AG04449 (cell line): ENCODE measurements around the gene GOLIM4.

Experiments
- CTCF ChIA-PET: fragments of 350-600 bp; formaldehyde crosslinking; extraction: SDS; loops from one replicate; lab custom pipeline; 2021; ENCODE audit warnings: antibody characterized with exemption; lab: Yijun Ruan, JAX
- POLR2A ChIA-PET: fragments of 400-600, 350-600 bp; formaldehyde crosslinking; extraction: SDS; loops from one replicate; lab custom pipeline; 2020; ENCODE audit warnings: antibody characterized with exemption, inconsistent platforms; lab: Yijun Ruan, JAX
- DNase-seq: peaks from one replicate; pipeline ENCODE4 v3.0.0-alpha.2; 2010; ENCODE audit warnings: low read depth, low spot score
- H3K4me3 ChIP-seq: 2 replicates; pipeline ENCODE4 v1.5.1; 2011; ENCODE audit warnings: low read depth, mild to moderate bottlenecking, control low read depth, low read length
- TF ChIP-seq, protein P1 (sequence below): IDR thresholded peaks from one replicate; pipeline ENCODE4 v1.5.1; 2011; ENCODE audit warnings: mild to moderate bottlenecking, moderate library complexity, low read length, control low read depth, inconsistent platforms; ENCODE audit not compliant: insufficient read depth; ENCODE audit errors: missing control alignments

The GOLIM4 gene

DNA sequence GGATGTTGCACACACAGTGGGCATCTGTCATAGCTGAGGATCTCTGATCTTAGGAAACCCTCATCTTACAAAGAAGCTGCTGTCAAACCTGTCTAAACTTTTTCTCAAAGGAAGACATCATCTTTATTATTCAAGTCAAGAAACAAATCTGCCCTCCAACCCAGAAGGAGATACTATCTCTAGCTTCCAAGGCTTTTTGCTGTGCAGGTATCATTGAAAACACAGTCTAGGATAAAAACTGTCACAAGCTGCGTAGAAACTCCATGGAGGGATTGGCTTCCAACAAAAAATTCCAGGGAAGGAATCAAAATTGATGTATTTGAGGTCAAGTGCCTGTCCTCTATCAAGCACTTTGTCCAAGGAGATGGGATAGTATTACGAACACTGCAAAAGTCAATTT lies 89.1 kb downstream of the GOLIM4 start:
- TF ChIP-seq, protein P1, sequence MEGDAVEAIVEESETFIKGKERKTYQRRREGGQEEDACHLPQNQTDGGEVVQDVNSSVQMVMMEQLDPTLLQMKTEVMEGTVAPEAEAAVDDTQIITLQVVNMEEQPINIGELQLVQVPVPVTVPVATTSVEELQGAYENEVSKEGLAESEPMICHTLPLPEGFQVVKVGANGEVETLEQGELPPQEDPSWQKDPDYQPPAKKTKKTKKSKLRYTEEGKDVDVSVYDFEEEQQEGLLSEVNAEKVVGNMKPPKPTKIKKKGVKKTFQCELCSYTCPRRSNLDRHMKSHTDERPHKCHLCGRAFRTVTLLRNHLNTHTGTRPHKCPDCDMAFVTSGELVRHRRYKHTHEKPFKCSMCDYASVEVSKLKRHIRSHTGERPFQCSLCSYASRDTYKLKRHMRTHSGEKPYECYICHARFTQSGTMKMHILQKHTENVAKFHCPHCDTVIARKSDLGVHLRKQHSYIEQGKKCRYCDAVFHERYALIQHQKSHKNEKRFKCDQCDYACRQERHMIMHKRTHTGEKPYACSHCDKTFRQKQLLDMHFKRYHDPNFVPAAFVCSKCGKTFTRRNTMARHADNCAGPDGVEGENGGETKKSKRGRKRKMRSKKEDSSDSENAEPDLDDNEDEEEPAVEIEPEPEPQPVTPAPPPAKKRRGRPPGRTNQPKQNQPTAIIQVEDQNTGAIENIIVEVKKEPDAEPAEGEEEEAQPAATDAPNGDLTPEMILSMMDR, result no peak
- POLR2A ChIA-PET, result no interaction called here
- CTCF ChIA-PET, result no interaction called here

GRCh38 chr3:168003911-168004310 lies 91.8 kb downstream of the GOLIM4 start:
- TF ChIP-seq, protein P1, result no peak
- no peak overlapping the region for H3K4me3 ChIP-seq
- ChIA-PET POLR2A (no interaction called here), CTCF (no interaction called here)
- no peak for DNase-seq

More for the DNA sequence above, 89.1 kb downstream of the GOLIM4 start:
- H3K4me3 ChIP-seq, result no peak overlapping the region
- no peak for DNase-seq

- TF ChIP-seq, protein P1, result no peak
- POLR2A ChIA-PET, result no interaction called here
- no peak for DNase-seq
- CTCF ChIA-PET, result no interaction called here
- no peak overlapping the region for H3K4me3 ChIP-seq
Measured at GRCh38 chr3:168002786-168003368, 92.8 kb downstream of the GOLIM4 start.

- CTCF ChIA-PET, result no interaction called here
- TF ChIP-seq, protein P1, result no peak
- POLR2A ChIA-PET, result no interaction called here
- no peak overlapping the region for H3K4me3 ChIP-seq
- no peak for DNase-seq
Measured at GRCh38 chr3:168001244-168001643, 94.5 kb downstream of the GOLIM4 start.

- DNase-seq, result no peak
- no peak overlapping the region for H3K4me3 ChIP-seq
- CTCF ChIA-PET, result no interaction called here
- TF ChIP-seq, protein P1, result no peak
- POLR2A ChIA-PET, result no interaction called here
Measured at GRCh38 chr3:167998253-167998652, 97.5 kb downstream of the GOLIM4 start.

- CTCF ChIA-PET, result no interaction called here
- no peak overlapping the region for H3K4me3 ChIP-seq
- POLR2A ChIA-PET, result no interaction called here
- TF ChIP-seq, protein P1, result no peak
- no peak for DNase-seq
Measured at GRCh38 chr3:167996514-167996913, 99.2 kb downstream of the GOLIM4 start.
